Left ventricle myocardium inferior (tissue), 1 donor: ENCODE results near the gene KCNT2. TPM values are rescaled to one million over a fixed set of nuclear protein-coding genes. Genes with fewer than 3 reads are reported as not detected.
A peak's percentile ranks its signal among the peaks of the same experiment; 100 is the strongest.

Experiments
- DNase-seq: peaks from one replicate; pipeline ENCODE4 v3.0.0-alpha.2; 2020
- H3K27ac ChIP-seq: fragments of 200-600 bp; replicated peaks from 2 replicates; pipeline ENCODE4 v1.8.0; 2021
- H3K27me3 ChIP-seq: fragments of 200-600 bp; 2 replicates; pipeline ENCODE4 v1.8.0; 2021; ENCODE audit warnings: low read depth
- H3K36me3 ChIP-seq: fragments of 200-600 bp; 2 replicates; pipeline ENCODE4 v1.8.0; 2021
- H3K4me1 ChIP-seq: fragments of 200-600 bp; 2 replicates; pipeline ENCODE4 v1.8.0; 2021
- H3K4me3 ChIP-seq: fragments of 200-600 bp; 2 replicates; pipeline ENCODE4 v1.8.0; 2021; ENCODE audit warnings: mild to moderate bottlenecking, moderate library complexity
- H3K9me3 ChIP-seq: fragments of 200-600 bp; replicated peaks from 2 replicates; pipeline ENCODE4 v1.8.0; 2021
- intact Hi-C: fragments of 100-400 bp; cut with micrococcal nuclease; formaldehyde crosslinking; loops from one replicate; pipeline ENCODE4 v1.11.0; 2022
- total RNA-seq: library from RNA; stranded (reverse); fragmentation: NEBNext Ultra II Directional; extraction: Animal tissue kit (Norgen Biotek cat#: 25700); gene quantifications from one replicate; pipeline ENCODE4 v1.2.1, GENCODE V29; 2021
- TF ChIP-seq, protein P1 (sequence below): fragments of 200-600 bp; IDR thresholded peaks from 2 replicates; pipeline ENCODE4 v1.8.0; 2021; ENCODE audit warnings: antibody characterized with exemption, mild to moderate bottlenecking, borderline replicate concordance
- donor health status: DM: no; HTN: yes; CAD: no; lungs with severe emphysema.

The KCNT2 gene
- total RNA-seq, 1 donor from 2014 or later = 0.60 TPM

DNA sequence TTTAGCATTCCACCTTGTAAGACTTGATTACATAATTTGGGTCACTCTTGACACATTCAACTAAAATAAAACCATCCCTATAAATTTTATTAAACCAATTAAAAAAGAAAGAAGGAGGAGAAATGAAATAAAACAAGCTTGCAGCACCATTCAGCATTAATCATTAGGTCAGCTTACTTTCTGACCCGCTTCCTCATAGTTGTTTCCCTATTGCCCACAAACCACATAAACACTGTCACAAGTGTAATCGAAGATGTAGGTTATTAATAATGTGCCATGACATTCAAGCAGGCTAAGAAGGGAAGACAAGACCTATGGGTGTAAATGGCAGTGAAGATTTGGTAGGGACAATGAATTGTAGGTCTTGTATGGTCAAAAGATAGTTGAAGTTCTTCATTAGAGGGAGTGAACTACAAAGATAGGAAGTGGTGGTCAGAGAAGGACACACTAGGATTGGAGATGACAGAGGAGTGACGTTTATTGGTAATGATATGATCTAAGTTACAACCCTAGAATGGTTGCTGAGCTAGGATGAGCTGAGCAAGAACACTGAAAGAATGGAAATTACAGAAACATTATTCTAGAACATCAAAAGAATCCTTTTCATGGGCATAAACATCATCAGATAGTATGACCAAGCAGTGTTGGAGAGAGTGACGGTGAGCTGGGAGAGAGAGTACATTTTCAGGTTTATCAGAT lies 231.5 kb downstream of the KCNT2 start:
- Histone ChIP-seq H3K4me1 (no peaks in the 10 kb centered on the region), H3K27ac (no peak overlapping the region), H3K4me3 (no peak overlapping the region), H3K27me3 (no peaks in the 10 kb centered on the region), H3K36me3 (no peaks in the 10 kb centered on the region), H3K9me3 (no peaks in the 10 kb centered on the region)
- TF ChIP-seq, protein P1, sequence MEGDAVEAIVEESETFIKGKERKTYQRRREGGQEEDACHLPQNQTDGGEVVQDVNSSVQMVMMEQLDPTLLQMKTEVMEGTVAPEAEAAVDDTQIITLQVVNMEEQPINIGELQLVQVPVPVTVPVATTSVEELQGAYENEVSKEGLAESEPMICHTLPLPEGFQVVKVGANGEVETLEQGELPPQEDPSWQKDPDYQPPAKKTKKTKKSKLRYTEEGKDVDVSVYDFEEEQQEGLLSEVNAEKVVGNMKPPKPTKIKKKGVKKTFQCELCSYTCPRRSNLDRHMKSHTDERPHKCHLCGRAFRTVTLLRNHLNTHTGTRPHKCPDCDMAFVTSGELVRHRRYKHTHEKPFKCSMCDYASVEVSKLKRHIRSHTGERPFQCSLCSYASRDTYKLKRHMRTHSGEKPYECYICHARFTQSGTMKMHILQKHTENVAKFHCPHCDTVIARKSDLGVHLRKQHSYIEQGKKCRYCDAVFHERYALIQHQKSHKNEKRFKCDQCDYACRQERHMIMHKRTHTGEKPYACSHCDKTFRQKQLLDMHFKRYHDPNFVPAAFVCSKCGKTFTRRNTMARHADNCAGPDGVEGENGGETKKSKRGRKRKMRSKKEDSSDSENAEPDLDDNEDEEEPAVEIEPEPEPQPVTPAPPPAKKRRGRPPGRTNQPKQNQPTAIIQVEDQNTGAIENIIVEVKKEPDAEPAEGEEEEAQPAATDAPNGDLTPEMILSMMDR = no peak
- intact Hi-C loops = no loop called here
- no peak for DNase-seq

GRCh38 chr1:196373798-196374197 lies 234.4 kb downstream of the KCNT2 start:
- H3K4me3 ChIP-seq = no peak overlapping the region
- H3K27me3 ChIP-seq = no peaks in the 10 kb centered on the region
- DNase-seq = no peak
- TF ChIP-seq, protein P1 = no peak
- intact Hi-C loops = no loop called here
- H3K4me1 ChIP-seq = no peaks in the 10 kb centered on the region
- no peaks in the 10 kb centered on the region for H3K9me3 ChIP-seq
- no peak overlapping the region for H3K27ac ChIP-seq
- H3K36me3 ChIP-seq = no peaks in the 10 kb centered on the region

GRCh38 chr1:196372896-196373536 lies 235.2 kb downstream of the KCNT2 start:
- intact Hi-C loops = no loop called here
- Histone ChIP-seq H3K27ac (no peak overlapping the region), H3K4me1 (no peaks in the 10 kb centered on the region), H3K36me3 (no peaks in the 10 kb centered on the region), H3K9me3 (no peaks in the 10 kb centered on the region), H3K4me3 (no peak overlapping the region), H3K27me3 (no peaks in the 10 kb centered on the region)
- TF ChIP-seq, protein P1 = peak; percentile 62
- DNase-seq = no peak

GRCh38 chr1:196367838-196368237 lies 240.4 kb downstream of the KCNT2 start:
- no peak overlapping the region for H3K27ac ChIP-seq
- TF ChIP-seq, protein P1 = no peak
- no peaks in the 10 kb centered on the region for H3K27me3 ChIP-seq
- no peaks in the 10 kb centered on the region for H3K4me1 ChIP-seq
- H3K36me3 ChIP-seq = no peaks in the 10 kb centered on the region
- H3K9me3 ChIP-seq = no peaks in the 10 kb centered on the region
- no peak for DNase-seq
- H3K4me3 ChIP-seq = no peak overlapping the region
- intact Hi-C loops = no loop called here

GRCh38 chr1:196366817-196367495 lies 241.3 kb downstream of the KCNT2 start:
- Histone ChIP-seq H3K9me3 (no peaks in the 10 kb centered on the region), H3K36me3 (no peaks in the 10 kb centered on the region), H3K4me1 (no peaks in the 10 kb centered on the region), H3K27me3 (no peaks in the 10 kb centered on the region), H3K4me3 (no peak overlapping the region), H3K27ac (no peak overlapping the region)
- TF ChIP-seq, protein P1 = no peak
- DNase-seq = no peak
- intact Hi-C loops = no loop called here
